Stimulated activated CD8-positive, alpha-beta memory T cell treated with anti-CD3 and anti-CD28 coated beads, Interleukin-4, amount 100 ng/mL, for 24 hours (primary cell): ENCODE data around the gene CPB1.

ENCODE experiments used
- DNase-seq: peaks from one replicate; pipeline ENCODE4 v3.0.0-alpha.2; 2020; ENCODE audit warnings: low read depth

Gene CPB1

DNA sequence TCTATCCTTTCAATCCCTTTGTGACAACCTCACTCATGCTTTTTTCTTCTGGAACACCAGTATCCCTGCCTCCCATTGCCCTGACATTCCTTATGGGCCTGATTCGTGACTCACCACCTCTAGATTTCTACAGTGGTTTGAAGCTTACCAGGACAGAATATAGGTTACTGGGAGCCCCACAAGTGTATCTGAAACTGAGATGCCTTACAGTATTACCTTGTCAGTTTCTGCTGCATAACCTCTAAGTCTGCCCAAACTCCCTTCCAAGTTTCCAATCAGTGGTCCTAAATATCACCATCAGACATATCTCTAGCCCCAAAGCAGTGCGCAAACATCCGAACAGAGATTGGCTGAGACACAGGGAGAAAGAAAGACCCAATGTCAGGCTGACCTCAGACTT, 5.6 kb downstream of the CPB1 start:
- no peak for DNase-seq

DNA sequence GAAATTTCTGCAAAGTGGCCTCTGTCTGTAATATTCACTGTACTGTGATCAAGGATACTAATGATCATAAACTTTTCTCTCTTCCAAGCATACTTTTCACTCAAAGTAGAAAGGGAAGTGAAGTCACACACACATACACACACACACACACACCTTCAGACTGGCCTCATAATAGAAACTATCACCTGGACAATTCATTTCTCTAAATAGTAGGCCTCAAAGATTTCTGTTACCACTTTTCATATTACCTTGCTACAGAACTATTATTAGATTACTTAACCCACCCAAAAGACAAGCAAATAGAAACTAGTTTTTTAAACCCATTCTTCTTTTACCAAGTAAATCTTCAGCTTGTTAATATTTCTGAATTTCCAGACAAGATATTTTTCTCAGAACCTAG, 12.2 kb downstream of the CPB1 start:
- no peak for DNase-seq

DNA sequence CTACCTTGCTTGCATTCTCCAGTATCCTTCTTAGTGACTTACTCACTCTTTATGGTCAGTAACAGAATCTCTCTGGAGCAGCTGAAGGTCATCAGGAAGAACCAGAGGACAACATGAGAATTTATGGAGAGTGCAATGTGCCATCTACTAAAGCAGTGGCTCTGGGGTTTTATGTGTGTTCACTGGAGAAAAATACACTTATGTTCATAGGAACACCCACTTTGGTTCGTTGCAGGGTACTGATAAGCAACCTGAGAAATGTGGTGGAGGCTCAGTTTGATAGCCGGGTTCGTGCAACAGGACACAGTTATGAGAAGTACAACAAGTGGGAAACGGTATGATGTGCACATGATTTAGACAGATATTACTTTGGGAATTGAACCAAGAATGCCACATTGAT, 12.8 kb downstream of the CPB1 start:
- no peak for DNase-seq

DNA sequence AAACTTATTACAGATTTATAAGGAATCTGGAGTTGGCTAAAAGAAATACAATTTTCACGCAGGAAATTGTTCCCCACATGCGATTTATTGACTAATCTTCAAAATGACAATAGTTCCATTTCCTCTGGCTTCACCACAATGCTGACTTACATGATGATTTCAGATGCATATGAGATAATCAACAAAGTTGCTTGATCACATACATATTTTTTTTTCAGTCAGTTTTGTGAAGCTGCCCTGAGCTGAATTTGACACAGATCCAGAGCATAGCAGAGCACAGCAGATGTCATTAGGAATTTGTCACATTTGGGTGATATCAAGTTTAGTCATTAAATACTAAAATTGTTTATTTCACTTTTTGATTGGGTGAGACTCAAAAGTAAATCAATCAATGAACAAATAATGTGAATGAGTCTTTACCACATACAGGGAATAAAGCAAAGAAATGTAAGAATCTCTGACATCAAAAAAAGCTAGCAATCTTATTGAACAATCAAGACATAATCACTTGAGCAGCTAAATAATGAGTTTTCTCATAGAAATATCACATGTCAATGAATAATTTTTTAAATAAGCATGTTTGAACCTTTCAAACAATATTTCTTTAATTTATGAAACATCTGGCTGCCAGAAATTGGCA, 18.3 kb downstream of the CPB1 start:
- no peak for DNase-seq

DNA sequence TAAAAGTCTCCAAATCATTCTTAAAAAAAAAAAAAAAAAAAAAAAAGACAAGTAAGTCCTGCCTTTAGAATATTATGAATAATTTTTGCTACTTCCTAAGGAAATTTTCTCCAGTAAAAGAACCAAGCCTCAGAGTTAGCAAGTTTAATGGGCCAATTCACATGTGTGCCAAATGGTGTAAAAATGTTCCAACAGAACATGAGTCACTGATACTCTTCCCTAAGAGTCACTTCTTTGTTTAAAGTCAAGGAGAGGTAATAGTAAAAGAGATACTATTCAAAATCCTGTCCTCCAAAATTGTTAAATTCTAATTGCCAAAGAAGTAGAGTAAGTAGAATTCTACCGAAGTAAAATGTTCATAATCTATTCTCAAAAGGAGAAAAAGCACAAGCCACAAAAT, 19.7 kb downstream of the CPB1 start:
- DNase-seq = no peak

GRCh38 chr3:148848410-148848809, 20.8 kb downstream of the CPB1 start:
- no peak for DNase-seq

- DNase-seq = no peak
Measured at GRCh38 chr3:148852271-148852992, 24.8 kb downstream of the CPB1 start.

GRCh38 chr3:148853076-148853475, 25.5 kb downstream of the CPB1 start:
- no peak for DNase-seq

DNA sequence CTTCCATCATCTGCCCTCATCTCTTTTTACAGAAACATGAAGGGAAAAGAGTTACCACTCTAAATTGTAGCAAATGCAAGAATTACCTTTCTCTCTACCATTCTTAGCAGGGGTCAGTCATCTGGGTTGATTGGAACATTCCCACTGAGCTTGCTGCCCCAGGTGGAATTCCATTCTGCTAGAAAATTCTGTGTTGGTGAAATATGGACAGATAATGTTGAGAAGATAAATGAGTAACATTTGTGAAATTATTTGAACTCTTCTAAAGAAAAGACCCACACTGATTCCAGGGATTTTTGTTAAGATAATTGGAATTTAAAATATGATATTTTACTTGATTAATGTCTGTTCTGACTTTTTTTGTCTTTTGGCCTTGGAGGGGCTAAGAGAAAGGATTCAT, 26.4 kb downstream of the CPB1 start:
- DNase-seq = no peak

DNA sequence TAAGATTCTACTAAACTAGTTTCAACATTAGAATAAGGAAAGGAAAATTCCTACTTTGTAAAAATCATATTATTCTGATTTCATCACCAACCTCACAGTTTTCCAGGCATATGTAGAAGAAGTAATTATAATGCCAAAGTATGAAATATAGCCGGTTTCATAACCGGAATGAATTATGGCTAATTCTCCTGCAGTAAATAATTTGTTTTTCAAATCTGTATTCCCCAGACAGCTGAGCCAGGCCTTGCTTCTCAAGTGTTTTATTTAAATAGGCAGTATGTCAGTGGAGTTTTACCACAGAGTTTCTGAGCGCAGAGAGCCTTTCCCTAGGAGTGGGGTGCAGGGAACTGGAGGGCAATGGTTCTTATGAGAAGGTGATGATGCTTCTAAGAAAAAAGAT, 28.8 kb downstream of the CPB1 start:
- DNase-seq = no peak

DNA sequence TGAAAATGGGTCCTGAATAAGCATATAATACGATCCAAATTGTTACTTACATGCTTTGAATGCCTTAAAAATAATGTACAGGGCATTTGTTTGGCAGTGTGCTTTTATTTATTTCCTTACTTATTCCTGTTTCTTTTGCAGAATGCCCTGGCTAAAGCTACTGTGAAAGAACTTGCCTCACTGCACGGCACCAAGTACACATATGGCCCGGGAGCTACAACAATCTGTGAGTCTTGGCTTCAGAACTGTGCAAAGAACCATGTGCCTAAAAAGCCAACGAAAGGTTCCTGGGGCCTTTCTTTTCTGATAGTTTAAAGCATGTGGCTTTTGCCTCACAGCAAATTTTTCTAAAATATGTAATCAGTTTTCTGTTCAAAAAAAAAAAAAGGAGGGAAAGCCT, 29.7 kb downstream of the CPB1 start:
- DNase-seq = no peak

- no peak for DNase-seq
Measured at GRCh38 chr3:148861277-148861869, 33.8 kb downstream of the CPB1 start.

DNA sequence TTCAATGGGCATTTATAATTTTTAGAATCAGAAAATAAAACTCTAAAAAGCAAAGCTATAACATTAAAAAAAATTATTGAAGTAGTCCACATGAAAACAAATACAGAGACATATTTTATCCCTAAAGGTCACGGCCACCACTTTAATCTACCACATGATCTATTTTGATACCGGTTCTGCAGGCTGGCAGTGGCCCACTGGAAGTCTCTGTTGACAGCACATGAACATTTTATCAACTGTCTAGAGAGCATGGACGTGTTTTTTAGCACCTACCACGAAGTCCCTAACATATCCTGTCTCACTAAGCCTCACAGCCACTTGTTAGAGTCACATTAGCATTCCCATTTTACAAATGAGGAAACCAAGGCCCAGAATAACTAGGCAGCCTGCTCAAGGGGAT, 35.7 kb downstream of the CPB1 start:
- no peak for DNase-seq

DNA sequence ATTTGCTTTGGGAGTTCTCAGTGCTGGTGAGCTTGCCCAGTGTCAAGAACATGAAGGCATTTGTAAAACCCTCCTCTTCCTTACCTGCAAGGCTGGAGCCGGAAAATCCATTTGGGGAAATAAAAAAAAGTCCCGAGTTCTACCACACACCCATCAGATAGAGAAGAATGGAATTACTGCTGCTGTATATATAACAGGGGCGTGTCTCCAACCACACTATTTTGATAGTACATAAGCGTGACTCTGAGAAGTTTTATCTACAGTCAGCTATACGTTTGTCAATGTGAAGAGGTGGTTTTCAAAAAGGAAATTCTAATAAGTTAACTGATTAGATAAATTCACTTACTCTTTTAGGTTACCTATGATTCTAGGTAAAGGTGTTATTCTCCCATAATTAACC, 36.2 kb downstream of the CPB1 start:
- no peak for DNase-seq

DNA sequence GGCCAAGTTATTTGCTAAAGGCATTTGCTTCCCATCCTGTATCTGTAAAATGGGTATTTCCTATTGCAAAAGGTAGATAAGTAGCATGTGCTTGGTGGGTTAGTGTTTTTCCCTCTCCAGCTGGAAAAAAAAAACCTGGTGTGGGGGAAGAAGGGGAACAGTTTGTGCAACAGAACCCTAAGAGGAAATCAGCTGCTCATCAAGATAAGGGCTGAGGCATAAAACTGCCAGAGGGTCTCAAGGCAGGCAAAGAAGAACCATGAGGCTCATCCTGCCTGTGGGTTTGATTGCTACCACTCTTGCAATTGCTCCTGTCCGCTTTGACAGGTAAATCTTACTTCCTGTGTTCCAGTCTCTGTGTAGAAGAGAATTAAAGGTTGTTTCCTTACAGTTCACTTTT, 37.4 kb downstream of the CPB1 start, which contains the start of gene CPA3:
CPA3 (plus strand) TSS at position 248 of the 400 bp plus-strand sequence; CDS start at position 260, 12 bp downstream.
- no peak for DNase-seq

DNA sequence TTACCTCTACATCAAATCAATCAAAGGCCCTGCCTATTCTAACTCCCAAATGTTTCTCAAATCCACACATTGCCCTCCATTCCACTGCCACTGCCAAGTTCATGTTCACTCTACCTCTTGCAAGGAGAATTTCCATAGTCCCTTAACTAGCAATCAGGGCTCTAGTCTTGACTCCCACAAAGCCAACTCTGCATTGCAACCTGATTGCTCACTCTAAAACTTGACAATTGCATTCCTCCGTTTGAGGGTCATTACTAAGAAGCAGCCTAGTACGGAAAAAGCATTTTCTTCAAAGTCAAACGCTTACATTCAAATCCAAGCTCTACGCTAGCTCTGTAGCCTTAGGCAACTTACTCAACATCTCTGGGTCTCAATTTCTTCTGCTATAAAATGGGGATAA, 38.6 kb downstream of the CPB1 start:
- DNase-seq = no peak

DNA sequence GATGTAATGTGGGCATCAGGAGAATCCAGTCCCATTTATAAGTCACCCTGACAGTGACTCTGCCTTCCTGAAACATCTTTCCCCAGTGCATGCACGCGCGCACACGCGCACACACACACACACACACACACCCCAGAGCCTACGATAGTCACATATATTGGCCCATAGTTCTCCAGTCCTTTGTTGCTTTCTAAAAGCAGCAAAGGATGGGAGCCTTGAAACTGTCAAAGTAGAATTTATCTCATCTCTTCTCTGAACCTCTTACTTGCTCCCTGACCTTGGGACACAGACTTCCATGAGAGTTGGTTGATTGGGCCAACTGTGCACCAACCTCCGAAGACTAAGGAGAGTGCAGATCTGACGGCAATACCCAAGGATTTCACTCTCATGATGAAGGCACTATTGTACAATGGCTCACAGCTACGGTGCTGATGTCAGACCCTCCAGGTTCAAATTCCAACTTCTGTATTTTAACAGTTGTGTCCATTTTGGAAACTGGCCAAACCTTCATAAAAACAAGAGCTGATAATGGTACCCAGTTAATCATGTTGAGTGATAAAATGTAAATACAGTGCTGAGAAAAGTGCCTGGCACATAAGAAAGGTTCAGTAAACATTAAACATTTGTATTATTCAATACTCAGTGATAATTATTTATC, 45.8 kb downstream of the CPB1 start:
- DNase-seq = no peak

- DNase-seq = no peak
Measured at GRCh38 chr3:148873977-148874376, 46.4 kb downstream of the CPB1 start.

- no peak for DNase-seq
Measured at GRCh38 chr3:148878095-148878494, 50.5 kb downstream of the CPB1 start.

DNA sequence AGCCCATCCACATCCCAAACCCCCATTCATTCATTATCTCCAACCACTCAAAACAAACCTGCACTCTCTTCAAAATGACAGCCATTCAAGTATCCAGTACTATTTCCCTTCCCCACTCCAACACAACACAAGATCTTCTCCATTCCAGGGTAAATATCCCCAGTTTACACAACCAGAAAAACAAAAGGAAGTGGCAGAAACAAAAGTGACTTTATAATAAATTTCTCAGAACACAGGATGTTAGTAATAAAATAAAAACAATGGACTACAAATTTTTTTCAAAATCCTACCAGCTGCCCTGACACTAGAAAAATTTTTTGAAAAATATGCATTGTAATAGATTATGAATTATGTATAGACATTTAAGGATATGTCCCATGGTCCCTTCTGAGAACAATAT, 51.6 kb downstream of the CPB1 start:
- DNase-seq = no peak

DNA sequence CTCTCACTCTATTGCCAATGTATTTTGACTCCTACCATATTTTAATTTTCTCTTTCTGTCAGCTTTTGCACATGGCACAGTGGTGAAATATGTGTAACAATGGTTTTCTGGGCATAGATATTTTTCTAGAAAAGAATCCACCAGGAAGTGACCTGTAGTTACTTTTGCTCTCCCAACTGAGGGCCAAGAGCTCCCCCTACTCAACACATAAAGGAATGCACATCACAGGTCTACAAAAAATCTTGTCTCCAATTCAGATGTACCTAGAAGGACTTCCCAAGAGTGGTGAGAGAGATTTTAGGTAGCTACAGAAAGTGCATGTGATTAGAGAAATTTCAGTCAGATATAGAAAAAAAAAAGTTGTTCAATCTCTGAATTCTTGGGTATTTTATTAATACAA, 53.1 kb downstream of the CPB1 start:
- no peak for DNase-seq

DNA sequence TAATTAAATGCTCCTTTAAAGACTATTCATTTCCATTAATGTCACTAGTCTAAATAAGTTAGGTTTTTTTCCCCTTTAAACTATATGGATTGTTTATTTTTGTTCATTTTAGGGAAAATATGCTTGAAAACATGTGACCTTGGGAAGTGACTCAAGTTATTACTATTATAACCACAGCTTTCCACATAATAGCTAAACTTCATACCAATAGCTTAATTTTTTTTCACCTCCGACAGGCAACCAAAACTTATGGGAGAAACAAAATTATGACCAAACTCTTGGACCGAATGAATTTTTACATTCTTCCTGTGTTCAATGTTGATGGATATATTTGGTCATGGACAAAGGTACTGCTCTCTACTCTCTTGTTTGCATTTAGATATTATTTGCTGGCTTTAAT, 53.7 kb downstream of the CPB1 start:
- no peak for DNase-seq

GRCh38 chr3:148882288-148882687, 54.7 kb downstream of the CPB1 start:
- no peak for DNase-seq
